PFSK-1 (cell line): ENCODE data around the gene ZNF343.

Experiments
- FOXP2 ChIP-seq: optimal IDR thresholded peaks from 2 replicates; pipeline ENCODE3; 2011; ENCODE audit warnings: borderline replicate concordance, control low read depth, inconsistent platforms; ENCODE audit not compliant: insufficient read depth; ENCODE audit errors: extremely low read length, extremely low read depth
- POLR2AphosphoS5 ChIP-seq: IDR thresholded peaks from 2 replicates; pipeline ENCODE4 v1.6.1; 2012; ENCODE audit warnings: low read depth, mild to moderate bottlenecking, control low read depth, low read length, moderate library complexity
- SIN3A ChIP-seq: IDR thresholded peaks from 2 replicates; pipeline ENCODE4 v1.6.1; 2012; ENCODE audit warnings: mild to moderate bottlenecking, low read length, moderate library complexity, borderline replicate concordance; ENCODE audit not compliant: insufficient read depth
- TAF1 ChIP-seq: IDR thresholded peaks from 2 replicates; pipeline ENCODE4 v1.6.1; 2012; ENCODE audit warnings: low read length, control low read depth, borderline replicate concordance; ENCODE audit not compliant: insufficient read depth
- TF ChIP-seq, protein P1 (sequence below), 2 experiments: IDR thresholded peaks; 2 replicates each; pipeline versions ENCODE4 v1.6.1 to v1.8.0; 2011 to 2012; ENCODE audit warnings: low read depth in 2 of 2, low read length in 2 of 2, control low read depth in 1 of 2, inconsistent platforms in 1 of 2, mild to moderate bottlenecking in 1 of 2, moderate library complexity in 1 of 2; ENCODE audit not compliant: insufficient read depth in 1 of 2

ZNF343 gene

DNA sequence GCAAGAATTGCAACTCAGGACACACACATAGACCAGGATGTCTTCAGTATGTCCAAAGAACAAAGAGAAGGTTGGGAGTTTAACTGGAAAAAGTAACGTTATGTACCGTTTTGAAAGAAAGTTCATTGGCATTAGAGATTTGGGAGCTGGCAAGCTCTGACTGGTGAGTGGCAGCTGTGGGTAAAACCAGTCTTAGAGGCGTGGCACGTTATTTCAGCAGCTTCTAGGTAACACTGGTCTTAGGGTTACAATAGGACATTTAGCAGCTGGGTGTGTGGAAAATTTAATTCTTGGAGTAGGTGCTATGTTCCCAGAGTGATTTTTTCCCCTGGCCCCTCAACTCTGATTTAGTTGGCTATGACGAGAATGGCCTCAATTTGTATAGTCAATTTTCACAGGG lies 57.3 kb downstream of the ZNF343 start:
- TF ChIP-seq POLR2AphosphoS5: no peak

DNA sequence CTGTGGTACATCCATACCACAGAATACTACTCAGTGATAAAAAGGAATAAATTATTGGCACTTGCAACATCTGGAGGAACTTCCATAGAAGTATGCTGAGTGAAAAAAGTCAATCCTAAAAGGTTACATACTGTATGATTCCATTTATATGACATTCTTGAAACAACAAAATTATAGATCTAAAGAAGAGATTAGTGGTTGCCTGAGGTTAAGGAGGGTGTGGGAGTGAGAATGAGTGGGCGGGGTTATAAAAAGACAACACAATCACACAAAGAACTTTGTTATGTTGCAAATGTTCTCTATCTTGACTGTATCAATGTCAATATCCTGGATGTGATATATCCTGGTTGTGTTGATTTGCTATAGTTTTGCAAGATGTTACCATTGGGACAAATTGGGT lies 59.3 kb downstream of the ZNF343 start:
- TF ChIP-seq, protein P1, sequence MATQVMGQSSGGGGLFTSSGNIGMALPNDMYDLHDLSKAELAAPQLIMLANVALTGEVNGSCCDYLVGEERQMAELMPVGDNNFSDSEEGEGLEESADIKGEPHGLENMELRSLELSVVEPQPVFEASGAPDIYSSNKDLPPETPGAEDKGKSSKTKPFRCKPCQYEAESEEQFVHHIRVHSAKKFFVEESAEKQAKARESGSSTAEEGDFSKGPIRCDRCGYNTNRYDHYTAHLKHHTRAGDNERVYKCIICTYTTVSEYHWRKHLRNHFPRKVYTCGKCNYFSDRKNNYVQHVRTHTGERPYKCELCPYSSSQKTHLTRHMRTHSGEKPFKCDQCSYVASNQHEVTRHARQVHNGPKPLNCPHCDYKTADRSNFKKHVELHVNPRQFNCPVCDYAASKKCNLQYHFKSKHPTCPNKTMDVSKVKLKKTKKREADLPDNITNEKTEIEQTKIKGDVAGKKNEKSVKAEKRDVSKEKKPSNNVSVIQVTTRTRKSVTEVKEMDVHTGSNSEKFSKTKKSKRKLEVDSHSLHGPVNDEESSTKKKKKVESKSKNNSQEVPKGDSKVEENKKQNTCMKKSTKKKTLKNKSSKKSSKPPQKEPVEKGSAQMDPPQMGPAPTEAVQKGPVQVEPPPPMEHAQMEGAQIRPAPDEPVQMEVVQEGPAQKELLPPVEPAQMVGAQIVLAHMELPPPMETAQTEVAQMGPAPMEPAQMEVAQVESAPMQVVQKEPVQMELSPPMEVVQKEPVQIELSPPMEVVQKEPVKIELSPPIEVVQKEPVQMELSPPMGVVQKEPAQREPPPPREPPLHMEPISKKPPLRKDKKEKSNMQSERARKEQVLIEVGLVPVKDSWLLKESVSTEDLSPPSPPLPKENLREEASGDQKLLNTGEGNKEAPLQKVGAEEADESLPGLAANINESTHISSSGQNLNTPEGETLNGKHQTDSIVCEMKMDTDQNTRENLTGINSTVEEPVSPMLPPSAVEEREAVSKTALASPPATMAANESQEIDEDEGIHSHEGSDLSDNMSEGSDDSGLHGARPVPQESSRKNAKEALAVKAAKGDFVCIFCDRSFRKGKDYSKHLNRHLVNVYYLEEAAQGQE (IDR thresholded peaks at IDR 0.05; ENCODE audit: insufficient read depth in 1 of 2, low read depth in 2 of 2, low read length in 2 of 2): no peak

DNA sequence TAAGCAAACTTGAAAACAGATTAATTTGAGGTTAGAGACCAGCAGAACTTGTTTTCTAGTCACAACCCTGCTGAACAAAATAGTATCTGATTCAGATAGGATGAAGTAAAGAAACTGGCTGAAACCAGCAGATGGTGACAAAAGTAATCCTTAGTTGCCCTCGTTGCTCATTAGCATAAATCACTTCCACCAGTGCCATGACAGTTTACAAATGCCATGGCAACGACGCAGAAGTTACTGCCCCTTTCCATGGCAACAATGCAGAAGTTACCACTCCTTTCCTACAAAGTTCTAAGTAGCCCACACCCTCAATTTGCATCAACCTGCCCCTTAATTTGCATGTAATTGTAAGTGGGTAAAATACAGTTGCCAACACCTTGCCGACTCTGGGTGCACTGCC lies 61.9 kb downstream of the ZNF343 start:
- no peak for TF ChIP-seq SIN3A
- no peak for TF ChIP-seq TAF1
- TF ChIP-seq, protein P1 (IDR thresholded peaks at IDR 0.05; ENCODE audit: insufficient read depth in 1 of 2, low read depth in 2 of 2, low read length in 2 of 2): no peak
- no peak for TF ChIP-seq FOXP2
- no peak for TF ChIP-seq POLR2AphosphoS5
